MM.1S (cell line): ENCODE results near the gene KLHDC10.
"Not testable (repeated sequence)": the region's sequence is repeated elsewhere in the genome, so short reads cannot be mapped to it uniquely, and the experiment has no call there.

Experiments used
- DNase-seq: peaks from one replicate; pipeline ENCODE4 v3.0.0-alpha.2; 2015
- H2AFZ ChIP-seq: fragments of 300-600 bp; sonication (generic); 2 replicates; pipeline ENCODE4 v1.6.0; 2016; ENCODE audit warnings: antibody characterized with exemption, low read length
- H3F3A ChIP-seq: fragments of 300-600 bp; sonication (generic); 2 replicates; pipeline ENCODE4 v1.6.1; 2016; ENCODE audit warnings: mild to moderate bottlenecking, antibody characterized with exemption, low read length, moderate library complexity, mixed read lengths; ENCODE audit not compliant: insufficient read depth
- H3K27ac ChIP-seq: fragments of 300-600 bp; sonication (generic); 2 replicates; pipeline ENCODE4 v1.5.1; 2016; ENCODE audit warnings: mild to moderate bottlenecking, low read length
- H3K27me3 ChIP-seq: fragments of 300-600 bp; sonication (generic); replicated peaks from 2 replicates; pipeline ENCODE4 v1.6.0; 2016; ENCODE audit warnings: low read length; ENCODE audit not compliant: insufficient read depth
- H3K36me3 ChIP-seq: fragments of 300-600 bp; sonication (generic); replicated peaks from 2 replicates; pipeline ENCODE4 v1.6.1; 2016; ENCODE audit warnings: mild to moderate bottlenecking, low read length, mixed read lengths; ENCODE audit not compliant: insufficient read depth
- H3K4me1 ChIP-seq: fragments of 300-600 bp; sonication (generic); 2 replicates; pipeline ENCODE4 v1.6.1; 2016; ENCODE audit warnings: low read length, mixed read lengths
- H3K4me2 ChIP-seq: fragments of 300-600 bp; sonication (generic); 2 replicates; pipeline ENCODE4 v1.6.0; 2016; ENCODE audit warnings: low read depth, low read length
- H3K4me3 ChIP-seq: fragments of 300-600 bp; sonication (generic); 2 replicates; pipeline ENCODE4 v1.5.1; 2016; ENCODE audit warnings: low read length, mixed read lengths
- H3K79me2 ChIP-seq: fragments of 300-600 bp; sonication (generic); 2 replicates; pipeline ENCODE4 v1.6.1; 2016; ENCODE audit warnings: mixed run types, low read length, mixed read lengths
- H3K9ac ChIP-seq: fragments of 300-600 bp; sonication (generic); 2 replicates; pipeline ENCODE4 v1.6.1; 2016; ENCODE audit warnings: low read length, mixed read lengths
- H3K9me2 ChIP-seq: fragments of 300-600 bp; sonication (generic); replicated peaks from 2 replicates; pipeline ENCODE4 v1.6.1; 2016; ENCODE audit warnings: mild to moderate bottlenecking, low read length, mixed read lengths; ENCODE audit not compliant: insufficient read depth
- H3K9me3 ChIP-seq: fragments of 300-600 bp; sonication (generic); replicated peaks from 2 replicates; pipeline ENCODE4 v1.6.1; 2016; ENCODE audit warnings: mild to moderate bottlenecking, low read length, mixed read lengths; ENCODE audit not compliant: insufficient read depth
- H4K20me1 ChIP-seq: fragments of 300-600 bp; sonication (generic); 2 replicates; pipeline ENCODE4 v1.6.1; 2016; ENCODE audit warnings: mild to moderate bottlenecking, low read length, moderate library complexity, mixed read lengths; ENCODE audit not compliant: insufficient read depth
- CTCF ChIP-seq: fragments of 300-600 bp; sonication (generic); IDR thresholded peaks from 2 replicates; pipeline ENCODE4 v1.5.1; 2016; ENCODE audit warnings: antibody characterized with exemption, low read length, mixed read lengths
- EZH2 ChIP-seq: fragments of 300-600 bp; sonication (generic); optimal IDR thresholded peaks from 2 replicates; pipeline ENCODE3; 2017; ENCODE audit warnings: low read depth, mild to moderate bottlenecking, antibody characterized with exemption, low read length, mixed read lengths
- EZH2phosphoT487 ChIP-seq: fragments of 300-600 bp; sonication (generic); IDR thresholded peaks from 2 replicates; pipeline ENCODE4 v1.6.1; 2018; ENCODE audit warnings: antibody characterized with exemption, low read length

Gene KLHDC10

GRCh38 chr7:130048906-130049305 lies 21.4 kb upstream of the KLHDC10 start:
- Histone ChIP-seq H3K36me3 (no peaks in the 10 kb centered on the region), H3K27ac (no peak overlapping the region), H3K4me1 (0 out of 2 replicates have a peak, but pooled peaks cover 3% of the 10 kb centered on the region), H4K20me1 (no peaks in the 10 kb centered on the region), H3K4me3 (no peak overlapping the region), H3K9me2 (no peaks in the 10 kb centered on the region), H3K4me2 (no peak overlapping the region), H3F3A (no peaks in the 10 kb centered on the region), H3K9me3 (no peaks in the 10 kb centered on the region), H3K9ac (no peak overlapping the region), H3K27me3 (no peaks in the 10 kb centered on the region), H3K79me2 (peaks cover 23% of the 10 kb centered on the region), H2AFZ (no peak overlapping the region)
- no peak for DNase-seq
- no peak for TF ChIP-seq CTCF
- TF ChIP-seq EZH2phosphoT487: no peak
- no peak for TF ChIP-seq EZH2

GRCh38 chr7:130052250-130052649 lies 18.1 kb upstream of the KLHDC10 start:
- H3K79me2 ChIP-seq: peaks cover 23% of the 10 kb centered on the region
- not testable (repeated sequence) for H3K9me2 ChIP-seq, DNase-seq, H3K4me1 ChIP-seq, H3K36me3 ChIP-seq, H2AFZ ChIP-seq, H3K27me3 ChIP-seq, H3K27ac ChIP-seq, H3K4me3 ChIP-seq, H3K9me3 ChIP-seq, H4K20me1 ChIP-seq, H3K9ac ChIP-seq, H3F3A ChIP-seq, H3K4me2 ChIP-seq

- H3K36me3 ChIP-seq, H2AFZ ChIP-seq, H3K4me2 ChIP-seq, H4K20me1 ChIP-seq, H3K4me1 ChIP-seq, H3K9me2 ChIP-seq, H3K27ac ChIP-seq, H3F3A ChIP-seq, H3K9me3 ChIP-seq, DNase-seq, H3K4me3 ChIP-seq, H3K79me2 ChIP-seq, H3K27me3 ChIP-seq, H3K9ac ChIP-seq: not testable (repeated sequence)
Measured at GRCh38 chr7:130055198-130055597, 15.1 kb upstream of the KLHDC10 start.

GRCh38 chr7:130062246-130062645 lies 8.1 kb upstream of the KLHDC10 start:
- Histone ChIP-seq H3K4me1 (no peaks in the 10 kb centered on the region), H2AFZ (no peak overlapping the region), H3F3A (no peaks in the 10 kb centered on the region), H3K27ac (no peak overlapping the region), H3K9me3 (no peaks in the 10 kb centered on the region), H3K79me2 (no peaks in the 10 kb centered on the region), H4K20me1 (no peaks in the 10 kb centered on the region), H3K9me2 (no peaks in the 10 kb centered on the region), H3K36me3 (no peaks in the 10 kb centered on the region), H3K4me3 (no peak overlapping the region), H3K9ac (no peak overlapping the region), H3K4me2 (no peak overlapping the region), H3K27me3 (no peaks in the 10 kb centered on the region)
- TF ChIP-seq EZH2 (no peak), EZH2phosphoT487 (no peak), CTCF (no peak)
- DNase-seq: no peak
